ENCODE data around the gene CTRB2. TPM values are rescaled to one million over a fixed set of nuclear protein-coding genes. Genes with fewer than 3 reads are reported as not detected.

CTRB2 gene
- total and polyA plus RNA-seq, 8 donors: 0.14 TPM; not detected in 7

DNA sequence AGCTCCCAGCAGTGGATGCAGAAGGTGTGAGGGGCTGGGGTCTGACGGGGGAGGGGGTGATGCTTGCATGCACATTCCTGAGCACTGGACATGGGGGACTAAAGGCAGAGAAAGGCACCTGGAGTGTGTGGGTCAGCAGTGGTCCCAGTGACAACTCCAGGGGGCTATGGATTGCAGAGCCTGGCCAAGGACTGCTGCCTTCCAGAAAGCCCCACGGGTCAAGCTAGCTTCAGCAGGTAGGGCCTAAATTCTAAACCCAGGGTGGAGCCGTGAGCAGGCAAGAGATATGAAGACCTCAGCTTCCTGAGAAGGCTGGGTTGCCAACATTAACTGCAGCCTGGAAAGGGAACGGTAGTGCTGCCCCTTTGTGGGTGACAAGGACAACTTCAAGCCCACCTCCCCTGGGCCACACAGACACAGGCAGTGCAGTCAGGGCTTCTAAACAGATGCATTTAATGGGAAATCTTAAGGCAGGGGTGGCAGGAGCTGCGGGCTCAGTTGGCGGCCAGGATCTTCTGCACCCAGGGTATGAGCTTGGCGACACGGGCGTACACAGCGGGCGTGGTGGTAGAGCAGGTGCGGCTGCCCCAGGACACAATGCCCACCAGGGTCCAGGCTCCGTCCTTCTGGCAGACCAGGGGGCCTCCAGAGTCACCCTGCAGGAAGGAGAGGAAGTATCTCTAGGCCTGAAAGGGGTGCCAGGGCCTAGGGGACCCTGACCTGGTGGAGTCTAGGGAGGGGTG lies 3.1 kb downstream of the CTRB2 start:
- intact Hi-C loops (cut with DNase I): no loop called here

DNA sequence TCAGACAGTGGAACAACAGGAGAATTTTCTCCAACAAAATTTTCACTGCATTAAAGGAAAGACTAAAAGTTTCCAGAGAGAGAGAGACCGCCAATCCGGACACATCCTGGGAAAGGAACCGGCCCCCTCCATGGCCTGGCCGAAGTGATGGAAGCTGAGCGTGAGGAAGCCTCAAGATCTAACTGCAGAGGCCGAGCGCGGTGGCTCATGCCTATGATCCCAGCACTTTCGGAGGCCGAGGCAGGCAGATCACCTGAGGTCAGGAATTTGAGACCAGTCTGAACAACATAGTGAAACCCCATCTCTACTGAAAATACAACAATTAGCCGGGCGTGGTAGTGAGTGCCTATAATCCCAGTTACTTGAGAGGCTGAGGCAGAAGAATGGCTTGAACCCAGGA lies 3.9 kb downstream of the CTRB2 start:
- Histone ChIP-seq H3K4me3 (no peak overlapping the region), H3K36me3 (no peaks in the 10 kb centered on the region), H3K4me1 (no peaks in the 10 kb centered on the region), H3K27ac (no peak overlapping the region), H3K27me3 (peaks cover 0 to 18% of the 10 kb centered on the region in 2 donors), H3K9me3 (no peaks in the 10 kb centered on the region)
- peak in 2 of 4 donors; percentile 27 to 65 for DNase-seq
- TF ChIP-seq, protein P1, sequence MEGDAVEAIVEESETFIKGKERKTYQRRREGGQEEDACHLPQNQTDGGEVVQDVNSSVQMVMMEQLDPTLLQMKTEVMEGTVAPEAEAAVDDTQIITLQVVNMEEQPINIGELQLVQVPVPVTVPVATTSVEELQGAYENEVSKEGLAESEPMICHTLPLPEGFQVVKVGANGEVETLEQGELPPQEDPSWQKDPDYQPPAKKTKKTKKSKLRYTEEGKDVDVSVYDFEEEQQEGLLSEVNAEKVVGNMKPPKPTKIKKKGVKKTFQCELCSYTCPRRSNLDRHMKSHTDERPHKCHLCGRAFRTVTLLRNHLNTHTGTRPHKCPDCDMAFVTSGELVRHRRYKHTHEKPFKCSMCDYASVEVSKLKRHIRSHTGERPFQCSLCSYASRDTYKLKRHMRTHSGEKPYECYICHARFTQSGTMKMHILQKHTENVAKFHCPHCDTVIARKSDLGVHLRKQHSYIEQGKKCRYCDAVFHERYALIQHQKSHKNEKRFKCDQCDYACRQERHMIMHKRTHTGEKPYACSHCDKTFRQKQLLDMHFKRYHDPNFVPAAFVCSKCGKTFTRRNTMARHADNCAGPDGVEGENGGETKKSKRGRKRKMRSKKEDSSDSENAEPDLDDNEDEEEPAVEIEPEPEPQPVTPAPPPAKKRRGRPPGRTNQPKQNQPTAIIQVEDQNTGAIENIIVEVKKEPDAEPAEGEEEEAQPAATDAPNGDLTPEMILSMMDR (IDR thresholded peaks at IDR 0.05): no peak
- intact Hi-C loops (cut with DNase I): no loop called here
- ATAC-seq: no peak

More for the DNA sequence above, 3.1 kb downstream of the CTRB2 start:
- ATAC-seq (no peak), DNase-seq (peak in 2 of 4 donors; percentile 22 to 51)
- TF ChIP-seq, protein P1 (IDR thresholded peaks at IDR 0.05): no peak
- H3K9me3 ChIP-seq: no peaks in the 10 kb centered on the region
- H3K4me1 ChIP-seq: no peaks in the 10 kb centered on the region
- peaks cover 0 to 11% of the 10 kb centered on the region in 2 donors for H3K27me3 ChIP-seq
- no peak overlapping the region for H3K27ac ChIP-seq
- H3K4me3 ChIP-seq: no peak overlapping the region
- H3K36me3 ChIP-seq: no peaks in the 10 kb centered on the region

DNA sequence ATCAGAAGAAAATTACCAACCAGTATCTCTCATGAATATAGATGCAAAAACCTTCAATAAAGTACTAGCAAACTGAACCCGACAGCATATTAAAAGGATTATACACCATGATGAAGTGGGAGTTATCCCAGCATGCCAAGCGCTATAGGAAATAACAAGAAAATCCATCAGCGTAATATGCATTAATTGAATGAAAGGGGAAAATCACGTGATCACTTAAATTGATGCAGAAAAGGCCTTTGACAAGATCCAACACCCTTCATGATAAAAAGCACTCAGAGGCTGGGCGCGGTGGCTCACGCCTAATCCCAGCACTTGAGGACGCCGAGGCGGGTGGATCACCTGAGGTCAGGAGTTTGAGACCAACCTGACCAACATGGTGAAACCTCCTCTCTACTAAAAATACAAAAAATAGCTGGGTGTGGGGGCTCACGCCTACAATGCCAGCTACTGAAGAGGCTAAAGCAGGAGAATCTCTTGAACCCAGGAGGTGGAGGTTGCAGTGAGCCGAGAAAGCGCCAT lies 4.8 kb downstream of the CTRB2 start:
- Histone ChIP-seq H3K36me3 (no peaks in the 10 kb centered on the region), H3K27me3 (peaks cover 0 to 28% of the 10 kb centered on the region in 2 donors), H3K4me3 (no peak overlapping the region), H3K27ac (no peak overlapping the region), H3K9me3 (no peaks in the 10 kb centered on the region), H3K4me1 (no peaks in the 10 kb centered on the region)
- TF ChIP-seq, protein P1 (IDR thresholded peaks at IDR 0.05): no peak
- DNase-seq (peak in 2 of 4 donors; percentile 15 to 56), ATAC-seq (no peak)
- intact Hi-C loops (cut with DNase I): no loop called here

DNA sequence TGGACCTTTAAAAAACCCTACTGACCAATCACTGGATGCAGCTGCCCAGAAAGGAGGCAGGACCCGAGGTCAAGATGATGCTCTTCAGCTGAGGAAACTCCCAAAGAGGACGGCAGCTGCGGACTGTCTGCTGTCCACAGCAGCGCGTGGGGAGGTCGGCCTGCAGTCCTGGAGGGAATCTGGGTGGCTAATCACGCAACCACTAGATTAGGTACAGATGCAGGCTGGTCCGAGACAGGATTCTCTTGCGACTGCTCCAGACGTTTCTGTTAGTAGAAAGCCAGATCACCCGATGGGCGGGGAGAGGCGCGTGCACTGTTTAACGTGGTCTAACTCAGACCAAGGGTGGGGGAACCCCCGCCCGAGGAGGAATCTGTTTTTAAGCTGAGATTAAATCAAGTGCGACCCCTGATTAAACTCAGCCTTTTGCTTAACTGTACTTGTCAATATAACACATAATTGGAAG lies 8.8 kb downstream of the CTRB2 start:
- ATAC-seq (no peak), DNase-seq (peak in 3 of 4 donors; percentile 21 to 41 (median 27))
- intact Hi-C loops (cut with DNase I): no loop called here
- peaks cover 0 to 43% of the 10 kb centered on the region in 2 donors for H3K27me3 ChIP-seq
- H3K4me3 ChIP-seq: no peak overlapping the region
- TF ChIP-seq, protein P1 (IDR thresholded peaks at IDR 0.05): no peak
- no peak overlapping the region for H3K27ac ChIP-seq
- no peaks in the 10 kb centered on the region for H3K4me1 ChIP-seq
- no peaks in the 10 kb centered on the region for H3K9me3 ChIP-seq
- H3K36me3 ChIP-seq: no peaks in the 10 kb centered on the region

DNA sequence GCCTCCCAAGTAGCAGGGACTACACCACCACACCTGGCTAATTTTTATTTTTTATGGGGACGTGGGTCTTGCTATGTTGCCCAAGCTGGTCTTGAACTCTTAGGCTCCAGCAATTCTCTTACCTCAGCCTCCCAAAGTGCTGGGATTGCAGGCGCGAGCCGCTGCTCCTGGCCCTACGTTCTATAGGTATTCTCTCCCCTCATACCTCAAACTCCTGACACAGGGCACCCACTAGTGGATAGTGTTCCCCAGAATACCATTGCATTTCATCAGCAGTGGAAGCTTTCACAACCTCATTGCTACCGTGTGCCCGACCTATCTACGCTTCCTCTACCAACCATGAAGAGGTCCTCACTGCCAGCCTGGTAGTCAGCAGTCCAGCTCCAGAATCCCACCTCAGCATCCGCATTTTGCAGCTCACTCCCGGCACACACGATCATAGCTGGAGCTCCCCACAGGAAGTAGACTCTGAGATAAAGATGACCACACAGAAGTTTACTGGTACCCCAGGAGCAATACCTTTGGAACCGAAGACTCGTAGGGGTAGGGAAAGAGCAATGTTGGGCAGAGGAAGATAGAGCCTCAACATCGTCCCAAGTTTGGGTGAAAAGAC lies 9.3 kb downstream of the CTRB2 start:
- no peaks in the 10 kb centered on the region for H3K36me3 ChIP-seq
- no peak overlapping the region for H3K4me3 ChIP-seq
- H3K9me3 ChIP-seq: no peaks in the 10 kb centered on the region
- no peaks in the 10 kb centered on the region for H3K4me1 ChIP-seq
- ATAC-seq (no peak), DNase-seq (peak in 1 of 4 donors; percentile 8)
- TF ChIP-seq, protein P1 (IDR thresholded peaks at IDR 0.05): no peak
- no peak overlapping the region for H3K27ac ChIP-seq
- peaks cover 0 to 43% of the 10 kb centered on the region in 2 donors for H3K27me3 ChIP-seq
- intact Hi-C loops (cut with DNase I): no loop called here
